Activated T-helper 1 cell treated with anti-CD3 and anti-CD28 coated beads, Interleukin-12 subunit alpha, Interleukin-12 subunit beta, Interleukin-2, Interleukin-4 antibody, amounts not matched to agents 30 ng/mL and 10 ng/mL and 1 ng/mL, durations not matched to agents 14 hours and 24 hours and 36 hours (primary cell): ENCODE measurements around the gene BARHL1. TPM values are rescaled to one million over a fixed set of nuclear protein-coding genes. Genes with fewer than 3 reads are reported as not detected.

Experiments
- DNase-seq: peaks from one replicate; pipeline ENCODE4 v3.0.0; 2021; ENCODE audit warnings: low spot score
- H3K27ac Mint-ChIP-seq: one replicate; pipeline ENCODE4 v1.8.0; 2021; ENCODE audit warnings: mild to moderate bottlenecking, mixed read lengths
- H3K27me3 Mint-ChIP-seq: one replicate; pipeline ENCODE4 v1.8.0; 2022; ENCODE audit warnings: mild to moderate bottlenecking, moderate library complexity, mixed read lengths; ENCODE audit not compliant: insufficient read depth
- H3K36me3 Mint-ChIP-seq: one replicate; pipeline ENCODE4 v1.8.0; 2021; ENCODE audit warnings: low read depth, mixed read lengths
- H3K4me1 Mint-ChIP-seq: one replicate; pipeline ENCODE4 v1.8.0; 2021; ENCODE audit warnings: low read depth, mixed read lengths
- H3K4me3 Mint-ChIP-seq: one replicate; pipeline ENCODE4 v1.8.0; 2021; ENCODE audit warnings: mild to moderate bottlenecking, moderate library complexity, mixed read lengths
- H3K9me3 Mint-ChIP-seq: one replicate; pipeline ENCODE4 v1.8.0; 2021; ENCODE audit warnings: mixed read lengths
- intact Hi-C: fragments of 100-400 bp; cut with micrococcal nuclease; formaldehyde crosslinking; loops from one replicate; pipeline ENCODE4 v1.15.1; 2024
- total RNA-seq: library from RNA; stranded (reverse); gene quantifications from 2 replicates; pipeline ENCODE4 v1.2.3, GENCODE V29; 2022

Gene BARHL1
- total RNA-seq, 1 donor from 2014 or later: not detected

DNA sequence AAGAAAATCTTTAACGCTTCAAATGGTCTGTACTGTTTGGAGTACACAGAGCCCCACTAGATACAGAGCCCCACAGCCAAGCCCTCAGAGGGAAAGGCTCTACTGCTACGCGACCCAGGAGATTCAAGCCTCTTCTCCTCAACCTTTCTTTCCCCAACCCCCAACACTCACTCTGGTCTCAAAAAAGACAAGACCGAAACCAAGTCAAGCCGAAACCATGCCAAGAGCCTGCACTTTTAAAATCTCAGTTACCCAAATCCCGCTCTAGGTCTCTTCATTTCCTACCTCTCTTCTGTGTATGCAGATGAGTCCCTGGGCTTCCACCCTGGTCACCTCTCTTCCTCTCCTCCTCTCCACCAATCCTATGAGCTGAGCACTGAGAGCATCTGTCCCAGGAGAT, 31.9 kb downstream of the BARHL1 start:
- H3K4me1 Mint-ChIP-seq: no peaks in the 10 kb centered on the region
- no peaks in the 10 kb centered on the region for H3K27me3 Mint-ChIP-seq
- DNase-seq: no peak
- intact Hi-C loops: no loop called here
- no peak overlapping the region for H3K27ac Mint-ChIP-seq
- H3K36me3 Mint-ChIP-seq: peaks cover 39% of the 10 kb centered on the region
- H3K9me3 Mint-ChIP-seq: no peaks in the 10 kb centered on the region
- H3K4me3 Mint-ChIP-seq: no peak overlapping the region

DNA sequence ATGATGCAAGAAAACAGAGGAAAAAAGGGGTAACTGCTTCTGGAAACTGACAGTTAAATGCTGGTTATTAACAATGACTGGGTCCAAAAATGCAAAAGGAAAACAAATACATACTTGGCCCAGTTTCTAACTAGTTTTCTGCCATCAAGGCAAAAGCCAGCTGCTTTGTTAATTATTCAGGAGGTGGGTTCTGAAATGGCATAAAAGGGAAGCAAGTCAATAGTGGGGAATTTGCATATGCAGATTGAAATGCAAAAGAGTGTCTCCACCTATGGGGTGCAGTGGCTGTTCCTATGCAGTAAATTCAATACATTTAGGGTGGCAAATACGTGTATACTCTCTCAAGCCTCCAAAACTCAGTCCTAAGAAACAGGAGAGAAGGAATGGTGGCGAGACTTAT, 33.4 kb downstream of the BARHL1 start:
- no peaks in the 10 kb centered on the region for H3K27me3 Mint-ChIP-seq
- H3K4me1 Mint-ChIP-seq: no peaks in the 10 kb centered on the region
- H3K4me3 Mint-ChIP-seq: no peak overlapping the region
- no peak for DNase-seq
- H3K36me3 Mint-ChIP-seq: peaks cover 31% of the 10 kb centered on the region
- intact Hi-C loops: no loop called here
- H3K27ac Mint-ChIP-seq: no peak overlapping the region
- H3K9me3 Mint-ChIP-seq: no peaks in the 10 kb centered on the region

DNA sequence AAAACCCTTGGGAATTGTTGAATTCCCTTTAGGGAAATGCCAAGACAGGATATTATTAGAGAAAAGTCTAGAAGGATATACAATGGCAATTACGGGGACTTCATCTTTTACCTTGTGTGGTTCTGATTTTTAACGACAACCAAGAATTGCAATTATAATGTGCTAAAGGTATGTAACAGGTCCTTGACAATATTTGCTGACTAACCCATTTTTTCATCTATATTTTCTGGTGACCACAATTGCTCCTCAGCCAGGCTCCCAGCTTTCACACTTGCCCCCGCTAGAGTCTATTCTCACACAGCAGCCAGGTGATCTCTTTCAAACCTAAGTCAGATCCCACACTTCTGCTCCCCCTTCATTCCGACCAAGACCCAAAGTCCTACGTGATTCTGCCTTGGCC, 34.3 kb downstream of the BARHL1 start:
- peaks cover 29% of the 10 kb centered on the region for H3K36me3 Mint-ChIP-seq
- intact Hi-C loops: no loop called here
- H3K9me3 Mint-ChIP-seq: no peaks in the 10 kb centered on the region
- DNase-seq: no peak
- no peaks in the 10 kb centered on the region for H3K4me1 Mint-ChIP-seq
- no peak overlapping the region for H3K4me3 Mint-ChIP-seq
- H3K27ac Mint-ChIP-seq: no peak overlapping the region
- no peaks in the 10 kb centered on the region for H3K27me3 Mint-ChIP-seq

DNA sequence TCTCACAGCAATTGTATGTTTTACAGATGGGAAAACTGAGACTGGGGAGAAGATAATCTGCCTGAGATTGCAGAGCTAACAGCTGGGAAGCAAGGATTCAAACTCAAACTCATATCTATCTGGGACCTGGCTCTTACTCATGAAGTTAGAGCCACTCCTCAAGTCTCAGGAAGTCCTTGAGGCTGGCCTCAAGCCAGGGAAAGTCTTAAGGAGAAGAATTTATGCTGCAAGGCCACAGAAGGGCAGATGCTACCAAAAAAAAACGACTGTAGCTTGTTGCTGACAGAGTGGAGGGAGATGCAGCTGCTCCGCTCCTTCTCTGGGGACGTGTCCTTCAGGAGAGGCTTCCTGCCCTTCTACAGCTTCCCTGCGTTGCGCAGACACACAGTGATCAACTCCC, 39.8 kb downstream of the BARHL1 start:
- intact Hi-C loops: no loop called here
- H3K36me3 Mint-ChIP-seq: peaks cover 20% of the 10 kb centered on the region
- no peak for DNase-seq
- no peaks in the 10 kb centered on the region for H3K27me3 Mint-ChIP-seq
- no peak overlapping the region for H3K4me3 Mint-ChIP-seq
- H3K9me3 Mint-ChIP-seq: no peaks in the 10 kb centered on the region
- no peaks in the 10 kb centered on the region for H3K4me1 Mint-ChIP-seq
- no peak overlapping the region for H3K27ac Mint-ChIP-seq

DNA sequence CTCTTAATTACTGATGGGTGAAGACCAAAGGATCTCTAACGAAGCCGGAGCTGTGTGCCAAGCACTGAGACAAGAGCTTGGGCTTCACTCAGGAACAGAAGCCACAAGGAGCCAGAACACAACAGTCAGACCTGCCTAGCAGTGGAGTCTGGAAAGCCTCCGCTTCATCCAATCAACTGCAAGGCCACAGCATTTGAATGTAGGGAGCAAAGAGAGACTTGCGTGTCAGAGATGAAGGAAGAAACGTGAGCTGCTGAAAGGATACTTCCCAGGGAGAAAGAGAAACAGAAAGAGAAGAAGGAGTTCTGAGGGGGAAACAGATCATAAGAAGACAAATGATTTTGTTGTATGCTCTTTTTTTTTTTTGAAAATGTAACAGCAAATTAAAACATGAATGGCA, 43.9 kb downstream of the BARHL1 start:
- Mint-ChIP-seq H3K27ac (no peak overlapping the region), H3K4me3 (no peak overlapping the region), H3K9me3 (no peaks in the 10 kb centered on the region), H3K4me1 (no peaks in the 10 kb centered on the region), H3K36me3 (peaks cover 25% of the 10 kb centered on the region), H3K27me3 (no peaks in the 10 kb centered on the region)
- no peak for DNase-seq
- intact Hi-C loops: no loop called here

DNA sequence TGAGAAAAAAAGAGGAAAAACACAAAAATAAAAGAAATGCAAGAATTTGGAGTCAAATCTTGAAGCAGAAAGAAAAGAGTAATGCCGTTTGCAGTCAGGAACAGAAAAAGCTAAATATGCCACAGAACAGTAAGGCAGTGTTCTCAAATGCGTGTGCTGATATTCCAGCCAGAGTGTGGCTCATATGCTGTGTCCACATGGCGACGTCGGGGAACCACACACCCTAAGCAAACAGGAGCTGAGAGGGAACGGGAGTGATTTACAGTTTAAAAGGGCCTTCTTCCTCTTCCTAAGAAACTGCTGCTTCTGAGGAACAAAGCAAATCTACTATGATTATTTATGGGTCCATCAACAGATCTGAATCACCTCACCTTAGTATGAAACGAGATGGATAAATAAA, 44.7 kb downstream of the BARHL1 start:
- Mint-ChIP-seq H3K4me3 (no peak overlapping the region), H3K36me3 (peaks cover 23% of the 10 kb centered on the region), H3K27me3 (no peaks in the 10 kb centered on the region), H3K4me1 (no peaks in the 10 kb centered on the region), H3K9me3 (no peaks in the 10 kb centered on the region), H3K27ac (no peak overlapping the region)
- intact Hi-C loops: no loop called here
- DNase-seq: no peak

DNA sequence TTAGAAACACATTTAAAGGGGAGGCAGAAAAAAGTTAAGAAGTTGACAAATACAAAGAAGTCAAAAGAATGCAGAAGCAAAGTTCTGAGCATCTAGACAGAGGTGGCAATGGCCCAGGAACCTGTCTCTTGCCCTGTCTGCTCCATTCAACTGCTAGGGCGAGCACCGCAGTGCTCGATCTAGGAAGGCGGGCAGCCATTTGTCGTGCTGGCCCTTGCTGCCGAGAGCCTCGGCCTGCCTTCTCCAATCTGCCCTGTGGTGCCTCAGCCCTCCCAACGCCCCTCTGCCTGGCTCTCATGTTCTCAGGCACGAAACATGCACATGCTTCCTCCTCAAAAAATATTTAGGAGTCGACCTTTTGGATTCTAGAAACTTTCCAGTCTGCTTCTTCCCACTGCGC, 45.2 kb downstream of the BARHL1 start:
- Mint-ChIP-seq H3K4me3 (no peak overlapping the region), H3K9me3 (no peaks in the 10 kb centered on the region), H3K27me3 (no peaks in the 10 kb centered on the region), H3K4me1 (no peaks in the 10 kb centered on the region), H3K27ac (no peak overlapping the region), H3K36me3 (peaks cover 23% of the 10 kb centered on the region)
- intact Hi-C loops: no loop called here
- no peak for DNase-seq

DNA sequence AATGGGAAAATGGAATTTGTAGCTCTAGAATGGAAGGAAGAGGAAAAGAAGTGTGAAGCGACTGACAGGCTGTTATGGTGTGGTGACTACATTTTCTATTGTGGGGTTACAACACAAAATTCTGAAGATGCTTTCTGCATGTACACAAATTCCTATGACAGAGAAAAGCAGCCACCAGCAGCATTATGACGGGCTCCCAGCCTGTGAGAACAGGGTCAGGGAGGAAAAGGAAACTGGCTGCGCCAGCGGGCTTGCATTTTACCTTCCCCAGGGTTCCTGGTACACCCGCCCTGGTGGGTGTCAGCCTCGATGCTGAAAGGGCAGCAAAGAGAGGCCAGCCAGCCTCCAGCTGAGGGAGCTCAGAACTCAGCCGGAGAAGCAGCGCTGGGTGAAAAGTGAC, 46.3 kb downstream of the BARHL1 start:
- peaks cover 24% of the 10 kb centered on the region for H3K36me3 Mint-ChIP-seq

DNA sequence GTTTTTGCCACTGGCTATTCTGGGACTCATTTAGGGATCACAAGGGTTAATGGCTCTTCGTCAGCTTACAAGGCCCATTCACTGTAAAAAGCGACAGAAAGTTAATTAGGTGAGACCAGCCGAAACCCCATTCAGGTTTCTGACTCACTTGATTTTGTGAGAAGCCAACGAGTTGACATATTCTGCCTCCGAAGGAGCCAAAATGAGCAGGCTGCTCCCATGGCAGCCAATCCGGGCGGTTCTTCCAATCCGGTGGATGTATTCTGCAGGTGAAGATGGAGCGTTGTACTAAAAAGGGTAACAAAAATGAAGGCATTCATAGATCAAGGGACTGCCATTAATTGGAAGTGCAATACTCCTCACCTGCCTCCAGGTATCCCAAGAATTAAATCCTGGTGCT, 47.7 kb downstream of the BARHL1 start:
- intact Hi-C loops: no loop called here
- Mint-ChIP-seq H3K9me3 (no peaks in the 10 kb centered on the region), H3K27ac (no peak overlapping the region), H3K4me3 (no peak overlapping the region), H3K4me1 (peaks cover 5% of the 10 kb centered on the region), H3K27me3 (no peaks in the 10 kb centered on the region), H3K36me3 (peaks cover 26% of the 10 kb centered on the region)
- no peak for DNase-seq

More for the DNA sequence above, 46.3 kb downstream of the BARHL1 start:
- H3K4me3 Mint-ChIP-seq: no peak overlapping the region
- intact Hi-C loops: no loop called here
- H3K27ac Mint-ChIP-seq: no peak overlapping the region
- H3K4me1 Mint-ChIP-seq: peaks cover 5% of the 10 kb centered on the region
- H3K27me3 Mint-ChIP-seq: no peaks in the 10 kb centered on the region
- no peak for DNase-seq
- H3K9me3 Mint-ChIP-seq: no peaks in the 10 kb centered on the region

DNA sequence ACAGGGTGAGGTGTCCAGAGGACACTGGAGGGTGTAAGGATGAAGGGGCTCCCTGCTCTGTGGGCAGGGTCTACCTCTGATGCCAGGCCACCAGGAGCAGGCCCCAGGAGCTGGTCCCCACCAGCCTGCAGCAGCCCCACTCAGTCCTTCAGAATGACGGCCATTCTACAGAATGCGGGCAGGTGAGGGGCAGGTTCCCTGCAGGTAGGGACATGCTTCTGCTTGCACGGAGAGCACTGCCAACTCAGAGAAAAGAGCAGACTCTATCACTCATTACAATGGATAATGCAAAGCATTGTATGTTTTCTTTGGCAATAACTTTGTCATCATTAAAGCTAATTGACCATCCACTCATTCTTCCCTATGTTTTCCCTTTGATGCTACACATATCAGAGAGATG, 48.4 kb downstream of the BARHL1 start:
- H3K27ac Mint-ChIP-seq: no peak overlapping the region
- intact Hi-C loops: no loop called here
- DNase-seq: no peak
- no peaks in the 10 kb centered on the region for H3K27me3 Mint-ChIP-seq
- H3K9me3 Mint-ChIP-seq: no peaks in the 10 kb centered on the region
- no peak overlapping the region for H3K4me3 Mint-ChIP-seq
- peaks cover 26% of the 10 kb centered on the region for H3K36me3 Mint-ChIP-seq
- peaks cover 5% of the 10 kb centered on the region for H3K4me1 Mint-ChIP-seq

DNA sequence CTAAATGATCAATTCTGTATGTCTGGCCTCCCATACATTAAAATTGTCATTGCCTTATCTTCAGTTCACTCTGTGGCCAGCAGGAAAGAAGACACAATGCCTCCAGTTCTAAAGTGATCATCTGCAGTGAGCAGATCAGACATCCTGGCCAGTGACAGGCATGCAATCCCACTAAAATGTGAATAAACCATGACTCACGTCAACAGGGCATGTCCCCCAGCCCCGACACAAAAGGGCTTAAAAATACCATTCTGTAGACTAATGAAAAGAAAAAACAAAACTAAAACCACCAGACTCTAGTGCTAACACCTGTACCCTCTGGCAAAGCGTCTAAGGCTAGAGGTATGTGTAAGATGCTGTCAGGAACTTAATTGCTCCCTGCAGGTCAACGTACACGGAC, 48.9 kb downstream of the BARHL1 start:
- no peak for DNase-seq
- H3K36me3 Mint-ChIP-seq: peaks cover 26% of the 10 kb centered on the region
- intact Hi-C loops: no loop called here
- no peak overlapping the region for H3K27ac Mint-ChIP-seq
- H3K4me3 Mint-ChIP-seq: no peak overlapping the region
- no peaks in the 10 kb centered on the region for H3K27me3 Mint-ChIP-seq
- peaks cover 5% of the 10 kb centered on the region for H3K4me1 Mint-ChIP-seq
- H3K9me3 Mint-ChIP-seq: no peaks in the 10 kb centered on the region

DNA sequence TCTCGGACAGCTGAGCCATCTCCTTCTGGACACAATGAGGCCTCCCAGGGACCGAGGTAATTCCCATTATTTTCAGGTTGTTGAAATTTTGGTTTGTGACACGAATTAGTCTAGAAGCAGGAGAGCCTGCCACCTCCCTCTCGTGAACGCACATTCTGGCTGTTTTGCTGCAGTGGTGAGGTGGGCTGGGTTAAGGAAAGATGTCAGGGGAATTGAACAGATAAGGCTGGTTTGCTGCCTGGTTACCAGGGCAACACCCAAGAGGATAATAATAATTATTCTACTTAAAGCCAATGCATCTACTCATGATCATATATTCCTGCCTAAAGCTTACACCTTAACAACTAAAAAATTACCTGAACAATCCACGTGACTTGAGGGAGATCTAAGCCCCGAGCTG, 49.3 kb downstream of the BARHL1 start:
- H3K4me1 Mint-ChIP-seq: peaks cover 5% of the 10 kb centered on the region
- intact Hi-C loops: no loop called here
- no peak overlapping the region for H3K27ac Mint-ChIP-seq
- H3K36me3 Mint-ChIP-seq: peaks cover 26% of the 10 kb centered on the region
- no peaks in the 10 kb centered on the region for H3K9me3 Mint-ChIP-seq
- H3K27me3 Mint-ChIP-seq: no peaks in the 10 kb centered on the region
- H3K4me3 Mint-ChIP-seq: no peak overlapping the region
- DNase-seq: no peak

DNA sequence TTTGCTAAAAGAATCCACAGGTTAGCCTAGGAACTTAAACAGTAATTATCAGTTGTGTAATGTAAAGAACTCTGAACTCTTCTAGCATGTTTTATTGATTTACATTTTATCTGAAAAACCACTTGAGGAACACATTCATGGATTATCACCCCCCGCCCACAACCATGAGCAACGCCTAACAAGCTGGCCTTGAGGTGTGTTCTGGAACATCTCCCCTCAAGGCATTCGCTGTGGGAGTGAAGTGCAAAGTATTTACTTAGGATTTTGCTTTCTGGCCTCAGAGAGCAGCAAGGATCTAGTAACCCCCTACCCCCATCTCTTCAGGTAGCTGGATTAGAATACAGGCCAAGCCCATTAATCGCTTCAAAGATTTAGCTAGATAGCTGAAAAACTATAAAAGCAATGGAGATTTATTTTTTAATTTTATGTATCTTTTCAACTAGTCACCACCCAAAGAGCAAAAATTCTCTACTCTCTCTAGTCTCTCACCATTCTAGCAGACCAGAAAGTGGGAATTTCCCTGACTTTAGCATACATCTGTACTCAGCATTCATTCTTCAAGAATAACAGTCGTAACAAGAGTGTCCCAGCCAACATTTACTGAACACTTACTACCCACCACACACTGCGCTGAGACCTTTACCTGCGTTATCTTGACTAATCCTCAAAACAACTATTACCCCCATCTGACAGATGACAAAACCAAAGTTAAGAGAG, 50.2 kb downstream of the BARHL1 start:
- Mint-ChIP-seq H3K27ac (no peak overlapping the region), H3K36me3 (peaks cover 25% of the 10 kb centered on the region), H3K27me3 (no peaks in the 10 kb centered on the region), H3K4me3 (no peak overlapping the region), H3K4me1 (peaks cover 5% of the 10 kb centered on the region), H3K9me3 (no peaks in the 10 kb centered on the region)
- intact Hi-C loops: no loop called here
- DNase-seq: no peak

DNA sequence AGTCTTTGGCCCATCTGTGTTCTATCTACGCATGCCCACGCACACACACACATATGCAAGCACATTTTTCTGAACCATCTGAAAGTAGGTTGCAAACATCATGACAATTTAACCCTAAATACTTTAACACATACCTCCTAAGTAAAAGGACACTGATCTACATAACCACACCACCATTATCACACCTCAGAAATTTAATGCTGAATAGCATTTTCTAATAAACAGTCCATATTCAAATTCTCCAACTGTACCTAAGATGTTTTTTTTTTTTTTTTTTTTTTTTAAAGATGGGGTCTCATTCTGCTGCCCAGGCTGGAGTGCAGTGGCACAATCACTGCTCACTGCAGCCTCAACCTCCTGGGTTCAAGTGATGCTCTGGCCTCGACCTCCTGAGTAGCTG, 51.9 kb downstream of the BARHL1 start:
- no peak overlapping the region for H3K27ac Mint-ChIP-seq
- no peak for DNase-seq
- no peak overlapping the region for H3K4me3 Mint-ChIP-seq
- intact Hi-C loops: no loop called here
- H3K9me3 Mint-ChIP-seq: no peaks in the 10 kb centered on the region
- H3K27me3 Mint-ChIP-seq: no peaks in the 10 kb centered on the region
- peaks cover 5% of the 10 kb centered on the region for H3K4me1 Mint-ChIP-seq
- H3K36me3 Mint-ChIP-seq: peaks cover 31% of the 10 kb centered on the region
